Coronary artery (tissue), 2 donors: ENCODE measurements around the gene APBA2.

Experiments used
- DNase-seq: peaks from one replicate; pipeline ENCODE4 v3.0.0-alpha.2; 2017; ENCODE audit warnings: low spot score
- H3K27ac ChIP-seq, 2 donors: fragments of 200-600 bp; sonication (generic); one replicate each; pipeline ENCODE4 v1.5.1; 2016 to 2019
- H3K4me3 ChIP-seq: fragments of 200-600 bp; sonication (generic); 2 replicates; pipeline ENCODE4 v1.5.1; 2016; ENCODE audit warnings: mild to moderate bottlenecking, moderate library complexity
- TF ChIP-seq, protein P1 (sequence below): fragments of 200-600 bp; sonication (generic); IDR thresholded peaks from one replicate; pipeline ENCODE4 v1.5.1; 2019; ENCODE audit warnings: antibody characterized with exemption

Gene APBA2

DNA sequence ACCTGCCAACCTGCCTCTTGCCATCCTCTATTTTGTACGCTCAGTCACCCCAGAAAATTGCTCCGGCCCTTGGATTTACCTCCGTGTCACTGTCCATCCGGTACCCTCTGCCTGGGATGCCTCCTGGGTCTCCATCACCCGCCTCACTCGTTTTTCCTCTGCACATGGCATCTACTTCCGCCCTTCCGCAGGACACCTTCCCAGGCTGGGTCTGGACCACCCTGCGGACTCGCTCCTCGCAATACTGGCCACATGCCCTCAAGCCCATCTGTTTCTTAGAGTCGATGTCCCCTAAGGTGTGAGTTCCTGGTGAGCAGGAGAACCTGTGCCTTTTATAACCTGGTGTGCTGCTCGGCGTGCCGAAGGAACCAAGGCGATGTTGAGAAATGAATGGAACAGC is 58.5 kb downstream of the APBA2 start:
- TF ChIP-seq, protein P1, sequence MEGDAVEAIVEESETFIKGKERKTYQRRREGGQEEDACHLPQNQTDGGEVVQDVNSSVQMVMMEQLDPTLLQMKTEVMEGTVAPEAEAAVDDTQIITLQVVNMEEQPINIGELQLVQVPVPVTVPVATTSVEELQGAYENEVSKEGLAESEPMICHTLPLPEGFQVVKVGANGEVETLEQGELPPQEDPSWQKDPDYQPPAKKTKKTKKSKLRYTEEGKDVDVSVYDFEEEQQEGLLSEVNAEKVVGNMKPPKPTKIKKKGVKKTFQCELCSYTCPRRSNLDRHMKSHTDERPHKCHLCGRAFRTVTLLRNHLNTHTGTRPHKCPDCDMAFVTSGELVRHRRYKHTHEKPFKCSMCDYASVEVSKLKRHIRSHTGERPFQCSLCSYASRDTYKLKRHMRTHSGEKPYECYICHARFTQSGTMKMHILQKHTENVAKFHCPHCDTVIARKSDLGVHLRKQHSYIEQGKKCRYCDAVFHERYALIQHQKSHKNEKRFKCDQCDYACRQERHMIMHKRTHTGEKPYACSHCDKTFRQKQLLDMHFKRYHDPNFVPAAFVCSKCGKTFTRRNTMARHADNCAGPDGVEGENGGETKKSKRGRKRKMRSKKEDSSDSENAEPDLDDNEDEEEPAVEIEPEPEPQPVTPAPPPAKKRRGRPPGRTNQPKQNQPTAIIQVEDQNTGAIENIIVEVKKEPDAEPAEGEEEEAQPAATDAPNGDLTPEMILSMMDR: no peak
- H3K27ac ChIP-seq: no peak overlapping the region
- no peak overlapping the region for H3K4me3 ChIP-seq
- peak; percentile 35 for DNase-seq

- peak; percentile 64 for DNase-seq
- TF ChIP-seq, protein P1: no peak
- no peak overlapping the region for H3K27ac ChIP-seq
- no peak overlapping the region for H3K4me3 ChIP-seq
Measured at GRCh38 chr15:28944696-28945300, 59.0 kb downstream of the APBA2 start.

DNA sequence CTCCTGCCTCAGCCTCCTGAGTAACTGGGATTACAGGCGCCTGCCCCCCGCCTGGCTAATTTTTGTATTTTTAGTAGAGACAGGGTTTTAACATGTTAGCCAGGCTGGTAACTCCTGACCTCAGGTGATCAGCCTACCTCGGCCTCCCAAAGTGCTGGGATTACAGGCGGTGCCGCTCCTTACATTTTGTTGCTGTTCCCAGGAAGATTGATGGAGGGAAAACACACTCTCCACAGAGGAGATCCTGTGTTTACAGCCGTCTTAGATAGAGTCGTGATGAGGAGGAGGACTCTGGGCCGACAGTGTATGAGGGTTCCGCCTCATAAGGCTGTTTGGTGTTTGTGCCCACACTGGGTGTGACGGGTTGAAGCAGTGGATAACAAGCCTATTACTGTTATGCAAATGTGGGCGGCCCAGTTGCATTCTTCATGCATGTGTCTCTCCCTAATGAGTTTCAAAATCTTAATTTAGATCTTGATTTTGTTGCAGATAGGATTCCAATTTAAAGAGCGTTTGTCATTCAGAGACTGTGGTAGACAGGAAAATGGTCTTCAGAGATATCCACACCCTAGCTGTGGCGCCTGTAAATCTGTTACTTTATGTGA is 60.0 kb downstream of the APBA2 start:
- H3K4me3 ChIP-seq: no peak overlapping the region
- TF ChIP-seq, protein P1: no peak
- H3K27ac ChIP-seq: no peak overlapping the region
- DNase-seq: peak; percentile 16

- Histone ChIP-seq H3K27ac (no peak overlapping the region), H3K4me3 (no peak overlapping the region)
- peak; percentile 55 for DNase-seq
- TF ChIP-seq, protein P1: no peak
Measured at GRCh38 chr15:28946803-28947202, 61.0 kb downstream of the APBA2 start.

- Histone ChIP-seq H3K27ac (no peak overlapping the region), H3K4me3 (no peak overlapping the region)
- TF ChIP-seq, protein P1: no peak
- DNase-seq: peak; percentile 61
Measured at GRCh38 chr15:28947221-28947674, 61.5 kb downstream of the APBA2 start.

DNA sequence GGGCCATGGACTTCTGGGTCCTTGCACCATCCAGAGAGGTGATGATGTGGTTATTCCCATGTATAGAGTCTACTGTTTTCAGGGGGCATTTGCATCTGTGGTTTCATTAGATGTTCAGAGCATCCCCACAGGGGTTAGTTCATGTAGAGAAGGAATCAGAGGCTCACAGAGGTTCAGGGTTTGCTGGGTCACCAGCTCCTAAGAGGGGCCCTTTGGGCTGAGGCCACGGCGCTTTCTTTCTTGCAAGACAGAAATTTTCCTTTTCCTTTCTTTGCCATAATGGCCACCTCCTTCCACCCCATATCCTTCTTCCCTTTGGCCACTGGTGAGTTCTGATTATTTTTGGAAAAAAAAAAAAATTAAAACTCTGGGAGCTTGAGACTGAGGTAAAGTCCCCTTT is 62.3 kb downstream of the APBA2 start:
- TF ChIP-seq, protein P1: no peak
- no peak overlapping the region for H3K27ac ChIP-seq
- peak; percentile 26 for DNase-seq
- no peak overlapping the region for H3K4me3 ChIP-seq

GRCh38 chr15:28950916-28951315 is 65.1 kb downstream of the APBA2 start:
- Histone ChIP-seq H3K27ac (no peak overlapping the region), H3K4me3 (no peak overlapping the region)
- TF ChIP-seq, protein P1: no peak
- DNase-seq: no peak
